OCI-LY1 (cell line): ENCODE data around the gene TICRR.

Experiments
- H2AFZ ChIP-seq: fragments of 200-600 bp; sonication (generic), shearing (Covaris generic); 2 replicates; pipeline ENCODE4 v1.6.0; 2014; ENCODE audit warnings: antibody characterized with exemption, mild to moderate bottlenecking, low read length
- H3F3A ChIP-seq: fragments of 200-600 bp; sonication (generic), shearing (Covaris generic); 2 replicates; pipeline ENCODE4 v1.6.0; 2014; ENCODE audit warnings: mild to moderate bottlenecking, antibody characterized with exemption, low read length, moderate library complexity; ENCODE audit not compliant: insufficient read depth
- H3K27ac ChIP-seq: fragments of 200-600 bp; sonication (generic); 2 replicates; pipeline ENCODE4 v1.5.1; 2014; ENCODE audit warnings: low read length, mixed run types, mild to moderate bottlenecking, low read depth; ENCODE audit not compliant: poor library complexity, severe bottlenecking
- H3K27me3 ChIP-seq: fragments of 200-600 bp; sonication (generic); 2 replicates; pipeline ENCODE4 v1.6.0; 2014; ENCODE audit warnings: antibody characterized with exemption, mild to moderate bottlenecking, low read length, moderate library complexity; ENCODE audit not compliant: insufficient read depth
- H3K36me3 ChIP-seq: fragments of 200-600 bp; sonication (generic); 2 replicates; pipeline ENCODE4 v1.6.1; 2014; ENCODE audit warnings: mild to moderate bottlenecking, antibody characterized with exemption, low read length, moderate library complexity, mixed read lengths; ENCODE audit not compliant: insufficient read depth
- H3K4me1 ChIP-seq: fragments of 200-600 bp; sonication (generic); 2 replicates; pipeline ENCODE4 v1.5.1; 2014; ENCODE audit warnings: mild to moderate bottlenecking, low read length, moderate library complexity; ENCODE audit not compliant: insufficient read depth, severe bottlenecking
- H3K4me2 ChIP-seq: fragments of 200-600 bp; sonication (generic), shearing (Covaris generic); 2 replicates; pipeline ENCODE4 v1.6.1; 2014; ENCODE audit warnings: low read length
- H3K4me3 ChIP-seq: fragments of 200-600 bp; sonication (generic); 2 replicates; pipeline ENCODE4 v1.5.1; 2014; ENCODE audit warnings: low read length, low read depth, mild to moderate bottlenecking, mixed read lengths; ENCODE audit not compliant: poor library complexity, severe bottlenecking
- H3K79me2 ChIP-seq: fragments of 200-600 bp; shearing (Covaris generic); 2 replicates; pipeline ENCODE4 v1.6.1; 2016; ENCODE audit warnings: mixed run types, low read length, mixed read lengths; ENCODE audit not compliant: insufficient read depth
- H3K9ac ChIP-seq: fragments of 200-600 bp; sonication (generic), shearing (Covaris generic); 2 replicates; pipeline ENCODE4 v1.6.1; 2014; ENCODE audit warnings: mild to moderate bottlenecking, low read length, mixed read lengths
- H3K9me2 ChIP-seq: fragments of 200-600 bp; sonication (generic), shearing (Covaris generic); 2 replicates; pipeline ENCODE4 v1.6.1; 2014; ENCODE audit warnings: low read depth, mild to moderate bottlenecking, low read length, mixed read lengths
- H3K9me3 ChIP-seq: fragments of 200-600 bp; shearing (Covaris generic); 2 replicates; pipeline ENCODE4 v1.6.1; 2014; ENCODE audit warnings: low read length, mixed read lengths
- H4K20me1 ChIP-seq: fragments of 200-600 bp; sonication (generic), shearing (Covaris generic); 2 replicates; pipeline ENCODE4 v1.6.0; 2016; ENCODE audit warnings: mild to moderate bottlenecking, low read length; ENCODE audit not compliant: insufficient read depth
- EZH2 ChIP-seq: fragments of 200-600 bp; sonication (generic), shearing (Covaris generic); IDR thresholded peaks from 2 replicates; pipeline ENCODE4 v1.8.0; 2017; ENCODE audit warnings: borderline replicate concordance, mixed run types, mild to moderate bottlenecking, antibody characterized with exemption, low read length, moderate library complexity, mixed read lengths
- TF ChIP-seq, protein P1 (sequence below): fragments of 200-600 bp; sonication (generic), shearing (Covaris generic); IDR thresholded peaks from 2 replicates; pipeline ENCODE4 v1.5.1; 2017; ENCODE audit warnings: mild to moderate bottlenecking, antibody characterized with exemption, low read length, moderate library complexity, mixed read lengths

TICRR gene

GRCh38 chr15:89640245-89640644 is 65.0 kb downstream of the TICRR start:
- H2AFZ ChIP-seq: no peak overlapping the region
- no peaks in the 10 kb centered on the region for H3F3A ChIP-seq
- no peak overlapping the region for H3K4me3 ChIP-seq
- no peaks in the 10 kb centered on the region for H4K20me1 ChIP-seq
- no peaks in the 10 kb centered on the region for H3K79me2 ChIP-seq
- H3K36me3 ChIP-seq: no peaks in the 10 kb centered on the region
- TF ChIP-seq, protein P1, sequence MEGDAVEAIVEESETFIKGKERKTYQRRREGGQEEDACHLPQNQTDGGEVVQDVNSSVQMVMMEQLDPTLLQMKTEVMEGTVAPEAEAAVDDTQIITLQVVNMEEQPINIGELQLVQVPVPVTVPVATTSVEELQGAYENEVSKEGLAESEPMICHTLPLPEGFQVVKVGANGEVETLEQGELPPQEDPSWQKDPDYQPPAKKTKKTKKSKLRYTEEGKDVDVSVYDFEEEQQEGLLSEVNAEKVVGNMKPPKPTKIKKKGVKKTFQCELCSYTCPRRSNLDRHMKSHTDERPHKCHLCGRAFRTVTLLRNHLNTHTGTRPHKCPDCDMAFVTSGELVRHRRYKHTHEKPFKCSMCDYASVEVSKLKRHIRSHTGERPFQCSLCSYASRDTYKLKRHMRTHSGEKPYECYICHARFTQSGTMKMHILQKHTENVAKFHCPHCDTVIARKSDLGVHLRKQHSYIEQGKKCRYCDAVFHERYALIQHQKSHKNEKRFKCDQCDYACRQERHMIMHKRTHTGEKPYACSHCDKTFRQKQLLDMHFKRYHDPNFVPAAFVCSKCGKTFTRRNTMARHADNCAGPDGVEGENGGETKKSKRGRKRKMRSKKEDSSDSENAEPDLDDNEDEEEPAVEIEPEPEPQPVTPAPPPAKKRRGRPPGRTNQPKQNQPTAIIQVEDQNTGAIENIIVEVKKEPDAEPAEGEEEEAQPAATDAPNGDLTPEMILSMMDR: no peak
- no peak for TF ChIP-seq EZH2
- H3K4me2 ChIP-seq: no peak overlapping the region
- no peaks in the 10 kb centered on the region for H3K9me2 ChIP-seq
- H3K27ac ChIP-seq: no peak overlapping the region
- no peak overlapping the region for H3K9ac ChIP-seq
- no peaks in the 10 kb centered on the region for H3K4me1 ChIP-seq
- H3K27me3 ChIP-seq: no peaks in the 10 kb centered on the region
- no peaks in the 10 kb centered on the region for H3K9me3 ChIP-seq

DNA sequence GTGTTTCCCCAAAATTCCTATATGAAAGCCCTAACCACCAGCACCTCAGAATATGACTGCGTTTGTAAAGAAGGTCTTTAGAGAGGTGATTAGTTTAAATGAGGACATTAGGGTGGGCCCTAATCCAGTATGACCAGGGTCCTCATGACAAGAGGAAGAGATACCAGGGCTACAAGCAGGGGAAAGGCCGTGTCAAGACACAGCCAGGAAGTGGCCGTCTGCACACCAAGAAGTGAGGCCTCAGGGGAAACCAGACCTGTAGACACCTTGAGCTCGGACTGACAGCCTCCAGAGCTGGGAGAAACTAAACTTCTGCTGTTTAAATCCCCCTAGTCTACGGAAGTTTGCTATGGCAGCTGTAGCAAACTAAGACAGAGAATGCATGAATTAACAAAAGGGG is 65.8 kb downstream of the TICRR start:
- H3K36me3 ChIP-seq: no peaks in the 10 kb centered on the region
- no peak overlapping the region for H3K27ac ChIP-seq
- no peaks in the 10 kb centered on the region for H3K9me3 ChIP-seq

GRCh38 chr15:89642106-89642505 is 66.8 kb downstream of the TICRR start:
- no peaks in the 10 kb centered on the region for H3K79me2 ChIP-seq
- H2AFZ ChIP-seq: no peak overlapping the region
- TF ChIP-seq, protein P1: no peak
- no peak for TF ChIP-seq EZH2
- H3K27me3 ChIP-seq: no peaks in the 10 kb centered on the region
- H3K9ac ChIP-seq: no peak overlapping the region
- H3K9me2 ChIP-seq: no peaks in the 10 kb centered on the region
- H3K4me3 ChIP-seq: no peak overlapping the region
- no peaks in the 10 kb centered on the region for H4K20me1 ChIP-seq
- no peak overlapping the region for H3K4me2 ChIP-seq
- no peaks in the 10 kb centered on the region for H3K9me3 ChIP-seq
- no peaks in the 10 kb centered on the region for H3K4me1 ChIP-seq
- no peaks in the 10 kb centered on the region for H3K36me3 ChIP-seq
- H3F3A ChIP-seq: no peaks in the 10 kb centered on the region
- no peak overlapping the region for H3K27ac ChIP-seq

More for the DNA sequence above, 65.8 kb downstream of the TICRR start:
- Histone ChIP-seq H3F3A (no peaks in the 10 kb centered on the region), H3K27me3 (no peaks in the 10 kb centered on the region), H3K9ac (no peak overlapping the region), H3K4me2 (no peak overlapping the region), H3K9me2 (no peaks in the 10 kb centered on the region), H3K4me1 (no peaks in the 10 kb centered on the region), H3K79me2 (no peaks in the 10 kb centered on the region), H2AFZ (no peak overlapping the region), H4K20me1 (no peaks in the 10 kb centered on the region), H3K4me3 (no peak overlapping the region)
- TF ChIP-seq, protein P1: no peak
- no peak for TF ChIP-seq EZH2
